GM11168 (cell line): Measurements from ENCODE around the gene KCNIP4.

Experiments
- in situ Hi-C: fragments of 300-500 bp; cut with MboI; formaldehyde crosslinking; loops from one replicate; pipeline ENCODE4 v1.12.0; 2022; ENCODE audit warnings: low sequenced_read_pairs; ENCODE audit not compliant: unreplicated experiment

The KCNIP4 gene

DNA sequence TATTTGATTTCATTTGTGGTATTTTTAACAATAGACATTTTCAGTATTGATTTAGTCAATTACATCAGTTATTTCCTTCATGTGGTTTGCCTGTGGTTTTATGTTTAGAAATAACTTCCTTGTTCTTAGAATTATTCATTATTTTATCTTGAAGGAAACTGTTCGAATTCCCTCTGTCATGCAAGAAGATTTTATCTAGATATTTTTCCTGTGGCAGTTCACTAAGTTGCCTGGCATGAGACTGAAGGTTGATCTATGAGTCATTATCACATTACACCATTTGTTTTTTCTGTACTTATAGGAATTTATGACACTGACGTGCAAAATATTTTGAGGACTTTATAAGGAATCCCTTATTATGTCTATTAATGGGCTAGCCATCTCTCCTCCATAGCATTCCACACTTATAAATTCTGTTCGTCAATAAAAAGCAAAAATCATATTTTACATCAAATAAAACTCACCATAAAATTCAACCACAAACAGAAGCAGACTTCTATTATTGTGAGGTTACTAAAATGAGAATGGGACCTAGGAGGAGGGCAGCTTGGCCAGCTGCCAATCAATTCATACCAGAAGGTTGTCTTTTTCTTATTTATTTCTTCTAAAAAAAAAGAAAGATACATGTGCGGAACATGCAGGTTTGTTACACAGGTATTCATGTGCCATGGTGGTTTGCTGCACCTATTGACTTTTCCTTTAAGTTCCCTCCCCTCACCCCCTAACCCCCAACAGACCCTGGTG, 179.0 kb downstream of the KCNIP4 start:
- in situ Hi-C loops = loop anchor here (25.0 kb wide), 1 partner anchor 257 kb away; no protein-coding TSS in a partner anchor

- in situ Hi-C loops = loop anchor here (25.0 kb wide), 1 partner anchor 256 kb away; no protein-coding TSS in a partner anchor
These were observed 179.9 kb downstream of the KCNIP4 start for GRCh38 chr4:21768349-21769310.

GRCh38 chr4:21765810-21766407, 182.7 kb downstream of the KCNIP4 start:
- in situ Hi-C loops = loop anchor here (25.0 kb wide), 1 partner anchor 254 kb away; no protein-coding TSS in a partner anchor

GRCh38 chr4:21763855-21764254, 184.7 kb downstream of the KCNIP4 start:
- in situ Hi-C loops = loop anchor here (25.0 kb wide), 1 partner anchor 252 kb away; no protein-coding TSS in a partner anchor

- in situ Hi-C loops = loop anchor here (25.0 kb wide), 1 partner anchor 245 kb away; no protein-coding TSS in a partner anchor
These were observed 191.3 kb downstream of the KCNIP4 start for GRCh38 chr4:21757248-21757647.

DNA sequence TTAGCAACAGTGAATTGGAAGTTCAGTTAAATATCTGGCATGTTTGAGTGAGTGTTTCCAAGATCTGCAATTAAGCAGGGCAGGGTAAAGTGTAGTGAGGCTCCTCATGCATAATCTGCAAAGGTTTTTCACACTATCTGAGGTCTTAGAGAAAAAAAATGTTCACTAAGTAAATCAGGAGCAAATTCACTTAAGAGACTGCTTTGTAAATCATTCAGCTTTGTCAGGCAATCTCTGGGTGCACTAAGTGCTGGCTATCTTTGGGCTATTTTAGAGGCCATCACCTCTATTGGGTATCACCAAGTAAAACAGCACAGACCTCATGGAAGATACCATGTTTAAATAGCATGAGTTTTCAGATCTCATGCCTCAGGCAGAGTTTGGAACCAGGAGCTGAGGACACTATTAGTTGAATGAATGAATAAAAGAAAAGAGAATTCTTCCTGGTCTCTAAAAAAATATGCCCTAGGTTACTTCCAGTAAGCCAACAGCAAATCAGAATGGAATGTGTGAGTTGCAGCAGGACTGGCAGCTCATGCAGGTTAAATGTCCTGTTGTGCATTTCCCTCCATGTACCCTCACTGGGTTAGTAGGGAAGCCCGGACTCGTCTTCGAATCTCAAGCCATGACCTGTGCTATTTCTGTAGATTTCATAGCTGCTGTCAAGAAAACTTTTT, 195.3 kb downstream of the KCNIP4 start:
- in situ Hi-C loops = loop anchor here (25.0 kb wide), 1 partner anchor 241 kb away; no protein-coding TSS in a partner anchor

DNA sequence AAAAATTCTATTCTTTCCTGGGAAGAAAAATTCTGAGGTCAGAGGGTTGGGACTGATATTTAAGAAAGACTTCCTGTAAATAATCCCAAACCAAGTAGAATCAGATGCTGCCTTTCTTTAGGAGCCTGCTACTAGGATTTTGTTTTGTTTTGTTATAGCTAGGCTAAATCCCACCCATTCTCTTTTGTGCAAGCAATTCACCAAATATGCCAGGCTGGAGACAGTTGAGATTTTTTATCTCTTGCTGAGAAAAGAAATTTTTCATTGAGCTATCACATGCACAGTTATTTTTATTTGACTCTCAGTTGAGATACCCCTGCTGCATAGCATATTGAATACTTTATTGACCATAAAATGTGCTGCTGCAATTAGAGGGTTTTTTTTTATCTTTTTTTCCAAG, 196.0 kb downstream of the KCNIP4 start:
- in situ Hi-C loops = loop anchor here (25.0 kb wide), 1 partner anchor 240 kb away; no protein-coding TSS in a partner anchor

DNA sequence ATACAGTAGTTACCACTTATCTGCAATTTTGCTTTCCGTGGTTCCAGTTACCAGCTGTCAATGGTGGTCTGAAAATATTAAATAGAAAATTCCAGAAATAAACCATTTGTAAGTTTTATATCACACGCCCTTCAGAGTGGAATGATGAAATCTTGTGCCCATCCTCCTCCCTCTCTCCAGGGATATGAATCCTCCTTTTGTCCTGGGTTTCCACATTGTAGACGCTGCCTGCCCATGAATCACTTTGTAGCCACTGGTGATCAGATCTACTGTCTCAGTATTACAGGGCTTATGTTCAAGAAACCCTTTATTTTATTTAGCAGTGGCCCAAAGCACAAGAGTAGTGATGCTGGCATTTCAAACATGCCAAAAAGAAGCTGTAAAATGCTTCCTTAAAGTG, 198.6 kb downstream of the KCNIP4 start:
- in situ Hi-C loops = loop anchor here (25.0 kb wide), 1 partner anchor 238 kb away; no protein-coding TSS in a partner anchor

- in situ Hi-C loops = no loop called here
These were observed 199.2 kb downstream of the KCNIP4 start for GRCh38 chr4:21749412-21749811.

DNA sequence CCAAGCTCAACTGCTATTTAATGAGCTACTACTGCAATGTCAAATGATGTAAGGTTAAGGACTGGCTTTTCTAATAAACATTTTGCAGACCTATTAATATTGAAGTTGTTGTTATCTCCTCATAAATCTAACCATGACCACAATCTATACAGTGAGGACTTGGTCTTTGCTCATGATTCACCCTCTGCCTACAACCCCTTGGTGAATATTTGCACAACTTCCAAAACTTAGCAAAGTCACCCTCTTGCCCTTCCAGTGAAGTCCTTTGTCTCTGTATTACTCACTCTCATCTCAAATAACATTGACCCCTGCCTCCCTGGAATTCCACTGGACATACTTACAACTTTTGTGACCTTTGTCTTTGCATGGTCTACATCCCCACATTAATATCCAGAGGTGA, 204.5 kb downstream of the KCNIP4 start:
- in situ Hi-C loops = no loop called here

DNA sequence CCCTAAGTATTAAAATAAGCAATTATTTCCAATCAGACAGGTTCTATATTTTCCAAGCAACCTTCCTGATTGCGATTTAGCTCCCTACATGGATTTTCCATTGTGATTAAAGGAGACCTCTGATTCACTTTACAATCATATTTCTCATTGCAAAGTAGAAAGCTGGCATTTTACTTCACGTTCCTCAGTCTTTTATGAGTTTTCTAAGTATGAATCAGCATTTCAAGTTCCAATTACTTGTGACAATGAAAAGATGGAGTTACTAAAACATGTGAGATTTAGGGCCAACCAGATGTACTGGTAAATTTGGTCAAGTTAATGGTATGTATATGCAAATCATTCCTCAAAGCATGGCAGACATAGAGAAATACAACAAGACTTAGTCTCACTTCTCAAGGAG, 206.2 kb downstream of the KCNIP4 start:
- in situ Hi-C loops = no loop called here

GRCh38 chr4:21738821-21739220, 209.8 kb downstream of the KCNIP4 start:
- in situ Hi-C loops = no loop called here

- in situ Hi-C loops = no loop called here
These were observed 212.7 kb downstream of the KCNIP4 start for GRCh38 chr4:21735866-21736265.

DNA sequence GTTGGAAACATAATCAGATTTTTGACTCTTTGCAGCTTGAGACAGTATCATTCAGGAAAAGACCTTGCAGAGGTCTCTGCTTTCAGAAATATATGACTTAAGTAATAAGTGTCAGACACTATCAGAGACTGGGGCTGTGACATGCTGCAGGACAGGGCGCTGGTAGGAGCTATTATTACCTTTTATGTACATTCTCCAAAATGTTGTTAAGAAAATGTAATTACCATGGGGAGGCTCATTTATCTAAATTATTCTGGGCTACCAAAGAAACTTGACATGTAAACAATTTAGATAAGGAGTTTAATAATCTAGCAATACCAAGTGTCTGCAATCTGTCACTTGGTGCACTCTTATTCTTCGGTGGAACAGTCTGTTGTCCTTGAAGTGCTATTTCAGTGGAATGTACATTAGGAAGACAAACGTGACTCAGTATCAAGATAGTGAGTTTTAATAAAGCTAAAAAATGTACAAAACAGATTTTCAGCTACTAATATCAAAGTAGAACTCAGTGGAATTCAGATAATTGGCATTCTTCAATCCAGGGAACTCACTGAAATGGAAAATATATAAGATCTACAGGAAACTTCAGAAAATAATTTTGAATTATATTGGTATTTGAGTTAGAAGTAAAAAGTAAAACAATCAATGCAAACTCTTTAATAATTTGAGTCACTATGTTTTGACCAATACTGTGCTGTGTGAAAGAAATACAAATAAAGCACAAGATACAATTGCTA, 214.5 kb downstream of the KCNIP4 start:
- in situ Hi-C loops = no loop called here

DNA sequence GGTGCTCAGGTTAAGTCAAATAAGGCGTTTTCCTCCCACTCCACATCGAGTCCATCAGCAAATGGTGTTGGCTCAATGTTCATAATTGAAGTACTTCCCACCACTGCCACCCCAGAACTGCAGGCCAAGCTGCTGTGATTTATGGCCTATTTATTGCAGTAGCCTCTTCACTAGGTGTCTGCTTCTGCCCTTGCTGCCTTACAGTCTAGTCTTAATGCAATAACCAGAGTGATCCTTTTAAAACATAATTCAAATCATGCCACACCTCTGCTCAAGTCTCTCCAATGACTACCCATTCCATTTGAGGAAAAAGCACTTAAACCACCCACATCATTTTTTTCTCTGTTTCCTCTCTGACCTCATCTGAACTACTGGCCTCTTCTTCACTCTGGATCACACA, 220.3 kb downstream of the KCNIP4 start:
- in situ Hi-C loops = no loop called here

- in situ Hi-C loops = no loop called here
These were observed 222.2 kb downstream of the KCNIP4 start for GRCh38 chr4:21726255-21726815.

- in situ Hi-C loops = no loop called here
These were observed 226.3 kb downstream of the KCNIP4 start for GRCh38 chr4:21722157-21722839.

GRCh38 chr4:21716531-21716930, 232.0 kb downstream of the KCNIP4 start:
- in situ Hi-C loops = no loop called here
